Activated T-helper 17 cell treated with anti-CD3 and anti-CD28 coated beads, Interleukin-2, amount 50 U/mL, for 72 hours (primary cell): Measurements from ENCODE around the gene SERHL2. TPM values are rescaled to one million over a fixed set of nuclear protein-coding genes. Genes with fewer than 3 reads are reported as not detected.
"Not testable (repeated sequence)": the region's sequence is repeated elsewhere in the genome, so short reads cannot be mapped to it uniquely, and the experiment has no call there.

ENCODE experiments used
- ATAC-seq: fragments of 150-1000 bp; cut with Tn5 transposase; replicated peaks from 2 replicates; pipeline ENCODE4 v1.10.0; 2021; ENCODE audit warnings: mild to moderate bottlenecking, moderate library complexity
- H3K27ac Mint-ChIP-seq: one replicate; pipeline ENCODE4 v1.8.0; 2022; ENCODE audit warnings: mixed read lengths
- H3K27me3 Mint-ChIP-seq: one replicate; pipeline ENCODE4 v1.8.0; 2022; ENCODE audit warnings: mixed read lengths
- H3K36me3 Mint-ChIP-seq: one replicate; pipeline ENCODE4 v1.8.0; 2022; ENCODE audit warnings: low read depth, mild to moderate bottlenecking, mixed read lengths
- H3K4me1 Mint-ChIP-seq: one replicate; pipeline ENCODE4 v1.8.0; 2022; ENCODE audit warnings: mixed read lengths
- H3K4me3 Mint-ChIP-seq: one replicate; pipeline ENCODE4 v1.8.0; 2022; ENCODE audit warnings: mild to moderate bottlenecking, mixed read lengths
- H3K9me3 Mint-ChIP-seq: one replicate; pipeline ENCODE4 v1.8.0; 2022; ENCODE audit warnings: mixed read lengths
- total RNA-seq, 2 donors: library from RNA; stranded (reverse); gene quantifications; one replicate each; pipeline ENCODE4 v1.2.3, GENCODE V29; 2022

The SERHL2 gene
- total RNA-seq, 2 donors from 2014 or later = 0.48 to 1.2 TPM

GRCh38 chr22:42549331-42550060 is 4.3 kb upstream of the SERHL2 start:
- no peak for ATAC-seq
- Mint-ChIP-seq H3K9me3 (no peaks in the 10 kb centered on the region), H3K4me3 (no peak overlapping the region), H3K4me1 (no peaks in the 10 kb centered on the region), H3K27ac (peak overlapping the region; percentile 2), H3K27me3 (no peaks in the 10 kb centered on the region), H3K36me3 (no peaks in the 10 kb centered on the region)

- not testable (repeated sequence) for ATAC-seq, H3K9me3 Mint-ChIP-seq, H3K36me3 Mint-ChIP-seq, H3K27me3 Mint-ChIP-seq, H3K4me1 Mint-ChIP-seq
- Mint-ChIP-seq H3K27ac (peak overlapping the region; percentile 55), H3K4me3 (peak overlapping the region; percentile 62)
These were observed 1.5 kb upstream of the SERHL2 start for GRCh38 chr22:42552294-42552647.

- Mint-ChIP-seq H3K4me3 (no peak overlapping the region), H3K4me1 (no peaks in the 10 kb centered on the region), H3K9me3 (no peaks in the 10 kb centered on the region), H3K27me3 (no peaks in the 10 kb centered on the region), H3K36me3 (no peaks in the 10 kb centered on the region), H3K27ac (no peak overlapping the region)
- ATAC-seq = no peak
These were observed 6.6 kb downstream of the SERHL2 start for GRCh38 chr22:42560381-42560780.

- Mint-ChIP-seq H3K27me3 (no peaks in the 10 kb centered on the region), H3K4me1 (no peaks in the 10 kb centered on the region), H3K36me3 (no peaks in the 10 kb centered on the region), H3K27ac (peak overlapping the region; percentile 7), H3K9me3 (no peaks in the 10 kb centered on the region), H3K4me3 (no peak overlapping the region)
- ATAC-seq = no peak
These were observed 7.0 kb downstream of the SERHL2 start for GRCh38 chr22:42560781-42561180.

GRCh38 chr22:42561856-42562255 is 8.1 kb downstream of the SERHL2 start:
- Mint-ChIP-seq H3K4me3 (no peak overlapping the region), H3K27me3 (no peaks in the 10 kb centered on the region), H3K4me1 (no peaks in the 10 kb centered on the region), H3K27ac (no peak overlapping the region), H3K36me3 (no peaks in the 10 kb centered on the region), H3K9me3 (no peaks in the 10 kb centered on the region)
- ATAC-seq = no peak

- peak overlapping the region; percentile 48 for H3K27ac Mint-ChIP-seq
- no peak for ATAC-seq
- H3K36me3 Mint-ChIP-seq = no peaks in the 10 kb centered on the region
These were observed 8.5 kb downstream of the SERHL2 start for GRCh38 chr22:42562279-42562678.

GRCh38 chr22:42562684-42563083 is 8.9 kb downstream of the SERHL2 start:
- H3K4me1 Mint-ChIP-seq = no peaks in the 10 kb centered on the region
- H3K27ac Mint-ChIP-seq = no peak overlapping the region
- H3K27me3 Mint-ChIP-seq = no peaks in the 10 kb centered on the region
- no peaks in the 10 kb centered on the region for H3K36me3 Mint-ChIP-seq
- no peak for ATAC-seq
- no peaks in the 10 kb centered on the region for H3K9me3 Mint-ChIP-seq
- no peak overlapping the region for H3K4me3 Mint-ChIP-seq

More at GRCh38 chr22:42562279-42562678, 8.5 kb downstream of the SERHL2 start:
- no peaks in the 10 kb centered on the region for H3K4me1 Mint-ChIP-seq
- no peak overlapping the region for H3K4me3 Mint-ChIP-seq
- H3K27me3 Mint-ChIP-seq = no peaks in the 10 kb centered on the region
- H3K9me3 Mint-ChIP-seq = no peaks in the 10 kb centered on the region

- not testable (repeated sequence) for H3K27ac Mint-ChIP-seq, ATAC-seq, H3K36me3 Mint-ChIP-seq, H3K27me3 Mint-ChIP-seq, H3K4me1 Mint-ChIP-seq, H3K9me3 Mint-ChIP-seq, H3K4me3 Mint-ChIP-seq
These were observed 10.2 kb downstream of the SERHL2 start for GRCh38 chr22:42563943-42564342.

- H3K27ac Mint-ChIP-seq = no peak overlapping the region
- H3K27me3 Mint-ChIP-seq = no peaks in the 10 kb centered on the region
- H3K36me3 Mint-ChIP-seq = no peaks in the 10 kb centered on the region
- ATAC-seq = no peak
- H3K4me1 Mint-ChIP-seq = no peaks in the 10 kb centered on the region
- no peaks in the 10 kb centered on the region for H3K9me3 Mint-ChIP-seq
- H3K4me3 Mint-ChIP-seq = no peak overlapping the region
These were observed 10.9 kb downstream of the SERHL2 start for GRCh38 chr22:42564699-42565098.

- Mint-ChIP-seq H3K36me3 (peaks cover 1% of the 10 kb centered on the region), H3K4me3 (no peak overlapping the region), H3K27ac (no peak overlapping the region), H3K27me3 (no peaks in the 10 kb centered on the region), H3K4me1 (no peaks in the 10 kb centered on the region), H3K9me3 (no peaks in the 10 kb centered on the region)
- no peak for ATAC-seq
These were observed 12.2 kb downstream of the SERHL2 start for GRCh38 chr22:42565956-42566355.

- not testable (repeated sequence) for ATAC-seq, H3K27me3 Mint-ChIP-seq, H3K4me1 Mint-ChIP-seq, H3K9me3 Mint-ChIP-seq, H3K27ac Mint-ChIP-seq, H3K4me3 Mint-ChIP-seq
- peaks cover 21% of the 10 kb centered on the region for H3K36me3 Mint-ChIP-seq
These were observed 14.2 kb downstream of the SERHL2 start for GRCh38 chr22:42567950-42568349.

GRCh38 chr22:42570580-42570979 is 16.8 kb downstream of the SERHL2 start:
- H3K9me3 Mint-ChIP-seq, H3K27me3 Mint-ChIP-seq, ATAC-seq, H3K27ac Mint-ChIP-seq, H3K4me3 Mint-ChIP-seq, H3K4me1 Mint-ChIP-seq: not testable (repeated sequence)
- H3K36me3 Mint-ChIP-seq = peaks cover 38% of the 10 kb centered on the region

- ATAC-seq, H3K27me3 Mint-ChIP-seq, H3K4me1 Mint-ChIP-seq, H3K9me3 Mint-ChIP-seq, H3K4me3 Mint-ChIP-seq, H3K27ac Mint-ChIP-seq: not testable (repeated sequence)
- peaks cover 38% of the 10 kb centered on the region for H3K36me3 Mint-ChIP-seq
These were observed 17.3 kb downstream of the SERHL2 start for GRCh38 chr22:42571068-42571467.

- not testable (repeated sequence) for H3K4me1 Mint-ChIP-seq, H3K27ac Mint-ChIP-seq, H3K27me3 Mint-ChIP-seq, H3K9me3 Mint-ChIP-seq, H3K4me3 Mint-ChIP-seq, ATAC-seq
- peaks cover 59% of the 10 kb centered on the region for H3K36me3 Mint-ChIP-seq
These were observed 20.3 kb downstream of the SERHL2 start for GRCh38 chr22:42574046-42574445.

- H3K4me3 Mint-ChIP-seq, H3K27me3 Mint-ChIP-seq, H3K27ac Mint-ChIP-seq, H3K4me1 Mint-ChIP-seq, ATAC-seq, H3K9me3 Mint-ChIP-seq: not testable (repeated sequence)
- peaks cover 64% of the 10 kb centered on the region for H3K36me3 Mint-ChIP-seq
These were observed 20.7 kb downstream of the SERHL2 start for GRCh38 chr22:42574468-42574867.
